ENCODE data around the gene ZNF891. TPM values are rescaled to one million over a fixed set of nuclear protein-coding genes. Genes with fewer than 3 reads are reported as not detected.

The ZNF891 gene
- total and polyA plus RNA-seq, 2 of the 13 experiments (the other 11 are each of a cell fraction or from before 2014, with no cell fraction given): 1.3 to 2.1 TPM

- TF ChIP-seq CENPBD1 (CRISPR knock-in tag; IDR thresholded peaks at IDR 0.05; ENCODE audit: borderline replicate concordance, low read depth): no peak
- no peak for TF ChIP-seq ZNF878 (CRISPR knock-in tag; IDR thresholded peaks at IDR 0.05)
- TF ChIP-seq AHR (CRISPR knock-in tag; IDR thresholded peaks at IDR 0.05): peak; percentile 65
- 0 out of 2 replicates have a peak, but pooled peaks have one; percentile 31 for TF ChIP-seq ZNF317 (CRISPR knock-in tag; IDR thresholded peaks at IDR 0.05)
- no peak for TF ChIP-seq ZNF20 (CRISPR knock-in tag; IDR thresholded peaks at IDR 0.05)
- TF ChIP-seq ZBTB8A (CRISPR knock-in tag; IDR thresholded peaks at IDR 0.05; ENCODE audit: borderline replicate concordance, low read depth): no peak
- 0 out of 2 replicates have a peak, but pooled peaks have one; percentile 11 for TF ChIP-seq HMG20B (CRISPR knock-in tag; conservative IDR thresholded peaks at IDR 0.05)
- TF ChIP-seq, protein P1, sequence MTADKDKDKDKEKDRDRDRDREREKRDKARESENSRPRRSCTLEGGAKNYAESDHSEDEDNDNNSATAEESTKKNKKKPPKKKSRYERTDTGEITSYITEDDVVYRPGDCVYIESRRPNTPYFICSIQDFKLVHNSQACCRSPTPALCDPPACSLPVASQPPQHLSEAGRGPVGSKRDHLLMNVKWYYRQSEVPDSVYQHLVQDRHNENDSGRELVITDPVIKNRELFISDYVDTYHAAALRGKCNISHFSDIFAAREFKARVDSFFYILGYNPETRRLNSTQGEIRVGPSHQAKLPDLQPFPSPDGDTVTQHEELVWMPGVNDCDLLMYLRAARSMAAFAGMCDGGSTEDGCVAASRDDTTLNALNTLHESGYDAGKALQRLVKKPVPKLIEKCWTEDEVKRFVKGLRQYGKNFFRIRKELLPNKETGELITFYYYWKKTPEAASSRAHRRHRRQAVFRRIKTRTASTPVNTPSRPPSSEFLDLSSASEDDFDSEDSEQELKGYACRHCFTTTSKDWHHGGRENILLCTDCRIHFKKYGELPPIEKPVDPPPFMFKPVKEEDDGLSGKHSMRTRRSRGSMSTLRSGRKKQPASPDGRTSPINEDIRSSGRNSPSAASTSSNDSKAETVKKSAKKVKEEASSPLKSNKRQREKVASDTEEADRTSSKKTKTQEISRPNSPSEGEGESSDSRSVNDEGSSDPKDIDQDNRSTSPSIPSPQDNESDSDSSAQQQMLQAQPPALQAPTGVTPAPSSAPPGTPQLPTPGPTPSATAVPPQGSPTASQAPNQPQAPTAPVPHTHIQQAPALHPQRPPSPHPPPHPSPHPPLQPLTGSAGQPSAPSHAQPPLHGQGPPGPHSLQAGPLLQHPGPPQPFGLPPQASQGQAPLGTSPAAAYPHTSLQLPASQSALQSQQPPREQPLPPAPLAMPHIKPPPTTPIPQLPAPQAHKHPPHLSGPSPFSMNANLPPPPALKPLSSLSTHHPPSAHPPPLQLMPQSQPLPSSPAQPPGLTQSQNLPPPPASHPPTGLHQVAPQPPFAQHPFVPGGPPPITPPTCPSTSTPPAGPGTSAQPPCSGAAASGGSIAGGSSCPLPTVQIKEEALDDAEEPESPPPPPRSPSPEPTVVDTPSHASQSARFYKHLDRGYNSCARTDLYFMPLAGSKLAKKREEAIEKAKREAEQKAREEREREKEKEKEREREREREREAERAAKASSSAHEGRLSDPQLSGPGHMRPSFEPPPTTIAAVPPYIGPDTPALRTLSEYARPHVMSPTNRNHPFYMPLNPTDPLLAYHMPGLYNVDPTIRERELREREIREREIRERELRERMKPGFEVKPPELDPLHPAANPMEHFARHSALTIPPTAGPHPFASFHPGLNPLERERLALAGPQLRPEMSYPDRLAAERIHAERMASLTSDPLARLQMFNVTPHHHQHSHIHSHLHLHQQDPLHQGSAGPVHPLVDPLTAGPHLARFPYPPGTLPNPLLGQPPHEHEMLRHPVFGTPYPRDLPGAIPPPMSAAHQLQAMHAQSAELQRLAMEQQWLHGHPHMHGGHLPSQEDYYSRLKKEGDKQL (CRISPR knock-in tag; IDR thresholded peaks at IDR 0.05; ENCODE audit: low read depth): 0 out of 2 replicates have a peak, but pooled peaks have one; percentile 8
- TF ChIP-seq ZMYM2 (CRISPR knock-in tag; IDR thresholded peaks at IDR 0.05): no peak
- TF ChIP-seq ARNT (IDR thresholded peaks at IDR 0.05): no peak
- TF ChIP-seq, protein P2, sequence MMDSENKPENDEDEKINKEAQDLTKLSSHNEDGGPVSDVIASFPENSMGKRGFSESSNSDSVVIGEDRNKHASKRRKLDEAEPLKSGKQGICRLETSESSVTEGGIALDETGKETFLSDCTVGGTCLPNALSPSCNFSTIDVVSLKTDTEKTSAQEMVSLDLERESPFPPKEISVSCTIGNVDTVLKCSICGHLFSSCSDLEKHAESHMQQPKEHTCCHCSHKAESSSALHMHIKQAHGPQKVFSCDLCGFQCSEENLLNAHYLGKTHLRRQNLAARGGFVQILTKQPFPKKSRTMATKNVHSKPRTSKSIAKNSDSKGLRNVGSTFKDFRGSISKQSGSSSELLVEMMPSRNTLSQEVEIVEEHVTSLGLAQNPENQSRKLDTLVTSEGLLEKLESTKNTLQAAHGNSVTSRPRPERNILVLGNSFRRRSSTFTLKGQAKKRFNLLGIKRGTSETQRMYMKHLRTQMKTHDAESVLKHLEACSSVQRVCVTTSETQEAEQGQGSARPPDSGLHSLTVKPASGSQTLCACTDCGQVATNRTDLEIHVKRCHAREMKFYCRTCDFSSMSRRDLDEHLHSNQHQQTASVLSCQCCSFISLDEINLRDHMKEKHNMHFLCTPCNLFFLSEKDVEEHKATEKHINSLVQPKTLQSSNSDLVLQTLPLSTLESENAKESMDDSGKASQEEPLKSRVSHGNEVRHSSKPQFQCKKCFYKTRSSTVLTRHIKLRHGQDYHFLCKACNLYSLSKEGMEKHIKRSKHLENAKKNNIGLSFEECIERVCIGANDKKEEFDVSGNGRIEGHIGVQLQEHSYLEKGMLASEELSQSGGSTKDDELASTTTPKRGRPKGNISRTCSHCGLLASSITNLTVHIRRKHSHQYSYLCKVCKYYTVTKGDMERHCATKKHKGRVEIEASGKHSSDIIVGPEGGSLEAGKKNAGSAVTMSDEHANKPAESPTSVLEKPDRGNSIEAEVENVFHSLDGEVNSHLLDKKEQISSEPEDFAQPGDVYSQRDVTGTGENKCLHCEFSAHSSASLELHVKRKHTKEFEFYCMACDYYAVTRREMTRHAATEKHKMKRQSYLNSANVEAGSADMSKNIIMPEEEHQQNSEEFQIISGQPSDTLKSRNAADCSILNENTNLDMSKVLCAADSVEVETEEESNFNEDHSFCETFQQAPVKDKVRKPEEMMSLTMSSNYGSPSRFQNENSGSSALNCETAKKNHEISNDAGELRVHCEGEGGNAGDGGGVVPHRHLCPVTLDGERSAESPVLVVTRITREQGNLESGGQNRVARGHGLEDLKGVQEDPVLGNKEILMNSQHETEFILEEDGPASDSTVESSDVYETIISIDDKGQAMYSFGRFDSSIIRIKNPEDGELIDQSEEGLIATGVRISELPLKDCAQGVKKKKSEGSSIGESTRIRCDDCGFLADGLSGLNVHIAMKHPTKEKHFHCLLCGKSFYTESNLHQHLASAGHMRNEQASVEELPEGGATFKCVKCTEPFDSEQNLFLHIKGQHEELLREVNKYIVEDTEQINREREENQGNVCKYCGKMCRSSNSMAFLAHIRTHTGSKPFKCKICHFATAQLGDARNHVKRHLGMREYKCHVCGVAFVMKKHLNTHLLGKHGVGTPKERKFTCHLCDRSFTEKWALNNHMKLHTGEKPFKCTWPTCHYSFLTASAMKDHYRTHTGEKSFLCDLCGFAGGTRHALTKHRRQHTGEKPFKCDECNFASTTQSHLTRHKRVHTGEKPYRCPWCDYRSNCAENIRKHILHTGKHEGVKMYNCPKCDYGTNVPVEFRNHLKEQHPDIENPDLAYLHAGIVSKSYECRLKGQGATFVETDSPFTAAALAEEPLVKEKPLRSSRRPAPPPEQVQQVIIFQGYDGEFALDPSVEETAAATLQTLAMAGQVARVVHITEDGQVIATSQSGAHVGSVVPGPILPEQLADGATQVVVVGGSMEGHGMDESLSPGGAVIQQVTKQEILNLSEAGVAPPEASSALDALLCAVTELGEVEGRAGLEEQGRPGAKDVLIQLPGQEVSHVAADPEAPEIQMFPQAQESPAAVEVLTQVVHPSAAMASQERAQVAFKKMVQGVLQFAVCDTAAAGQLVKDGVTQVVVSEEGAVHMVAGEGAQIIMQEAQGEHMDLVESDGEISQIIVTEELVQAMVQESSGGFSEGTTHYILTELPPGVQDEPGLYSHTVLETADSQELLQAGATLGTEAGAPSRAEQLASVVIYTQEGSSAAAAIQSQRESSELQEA (CRISPR knock-in tag; IDR thresholded peaks at IDR 0.05; ENCODE audit: not compliant biosample characterization): peak; percentile 89
- 0 out of 2 replicates have a peak, but pooled peaks have one; percentile 25 for TF ChIP-seq EED (CRISPR knock-in tag; IDR thresholded peaks at IDR 0.05)
- TF ChIP-seq, protein P3, sequence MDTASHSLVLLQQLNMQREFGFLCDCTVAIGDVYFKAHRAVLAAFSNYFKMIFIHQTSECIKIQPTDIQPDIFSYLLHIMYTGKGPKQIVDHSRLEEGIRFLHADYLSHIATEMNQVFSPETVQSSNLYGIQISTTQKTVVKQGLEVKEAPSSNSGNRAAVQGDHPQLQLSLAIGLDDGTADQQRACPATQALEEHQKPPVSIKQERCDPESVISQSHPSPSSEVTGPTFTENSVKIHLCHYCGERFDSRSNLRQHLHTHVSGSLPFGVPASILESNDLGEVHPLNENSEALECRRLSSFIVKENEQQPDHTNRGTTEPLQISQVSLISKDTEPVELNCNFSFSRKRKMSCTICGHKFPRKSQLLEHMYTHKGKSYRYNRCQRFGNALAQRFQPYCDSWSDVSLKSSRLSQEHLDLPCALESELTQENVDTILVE (CRISPR knock-in tag; IDR thresholded peaks at IDR 0.05): peak; percentile 96; the same call in 1 of the 2 replicates
These were observed at the start of gene ZNF891, which contains the start of gene ZNF10 (continued) for GRCh38 chr12:133130038-133130807.

Measured in HepG2 (cell line).